Endothelial cell of umbilical vein (primary cell): ENCODE measurements around the gene MSRB2. TPM values are rescaled to one million over a fixed set of nuclear protein-coding genes. Genes with fewer than 3 reads are reported as not detected.

Experiments
- BruUV-seq: library from RNA; stranded (reverse); fragments of 400-500 nt; replicated peaks from 2 replicates; lab custom pipeline; 2021; lab: Mats Ljungman, UMichigan
- CTCF ChIA-PET: fragments of 300-600, 350-600 bp; sonication (Branson Sonifier 250); formaldehyde crosslinking; loops from one replicate; lab custom pipeline; 2021; ENCODE audit warnings: antibody characterized with exemption, inconsistent platforms; lab: Charles Lee
- POLR2A ChIA-PET: fragments of 300-600, 350-600 bp; sonication (Branson Sonifier 250); formaldehyde crosslinking; loops from one replicate; lab custom pipeline; 2021; ENCODE audit warnings: antibody characterized with exemption, inconsistent platforms; lab: Charles Lee
- DNase-seq: peaks from one replicate; pipeline ENCODE4 v3.0.0-alpha.2; 2011; ENCODE audit warnings: low read depth, low spot score
- FAIRE-seq: peaks from 2 replicates; lab custom pipeline; 2011; peaks lifted over from hg19 to GRCh38; lab: Jason Lieb, UNC
- H2AFZ ChIP-seq: 2 replicates; pipeline ENCODE4 v1.6.0; 2012; ENCODE audit warnings: low read depth, low read length, control low read depth, inconsistent platforms
- H3K27ac ChIP-seq: 2 replicates; pipeline ENCODE4 v1.5.1; 2011; ENCODE audit warnings: low read depth, mild to moderate bottlenecking, control low read depth, low read length, moderate library complexity; ENCODE audit not compliant: insufficient read depth
- H3K27me3 ChIP-seq, 2 experiments: 2 replicates each; pipeline versions ENCODE4 v1.6.0 to v1.6.1; 2011; ENCODE audit warnings: low read length in 2 of 2, mixed read lengths in 1 of 2; ENCODE audit not compliant: control insufficient read depth in 2 of 2, insufficient read depth in 2 of 2
- H3K36me3 ChIP-seq, 2 experiments: 2 replicates in 1 of 2; 3 replicates in 1 of 2; pipeline ENCODE4 v1.5.1; 2011; ENCODE audit warnings: low read length in 2 of 2, mild to moderate bottlenecking in 1 of 2, moderate library complexity in 1 of 2; ENCODE audit not compliant: control insufficient read depth in 2 of 2, insufficient read depth in 2 of 2; ENCODE audit errors: extremely low read depth in 1 of 2
- H3K4me1 ChIP-seq: 3 replicates; pipeline ENCODE4 v1.5.1; 2011; ENCODE audit warnings: mild to moderate bottlenecking, low read length; ENCODE audit not compliant: control insufficient read depth, insufficient read depth; ENCODE audit errors: extremely low read depth
- H3K4me2 ChIP-seq: 2 replicates; pipeline ENCODE4 v1.6.1; 2011; ENCODE audit warnings: low read length, control low read depth, mixed read lengths; ENCODE audit not compliant: insufficient read depth
- H3K4me3 ChIP-seq, 3 experiments: fragments of 200-600 bp in 1 of 3; sonication (generic), shearing (Covaris generic) in 1 of 3; replicated peaks in 1 of 3; 2 replicates each; pipeline ENCODE4 v1.5.1; 2011 to 2016; ENCODE audit warnings: control low read depth in 3 of 3, low read length in 3 of 3, mild to moderate bottlenecking in 2 of 3, inconsistent platforms in 1 of 3, low read depth in 1 of 3, moderate library complexity in 1 of 3; ENCODE audit not compliant: insufficient read depth in 1 of 3
- H3K79me2 ChIP-seq: 2 replicates; pipeline ENCODE4 v1.6.0; 2012; ENCODE audit warnings: low read length, inconsistent platforms; ENCODE audit not compliant: control insufficient read depth, insufficient read depth
- H3K9ac ChIP-seq: replicated peaks from 2 replicates; pipeline ENCODE3; 2011; ENCODE audit warnings: low read length, control low read depth; ENCODE audit not compliant: insufficient read depth; ENCODE audit errors: extremely low read depth
- H3K9me1 ChIP-seq: replicated peaks from 3 replicates; pipeline ENCODE4 v1.6.0; 2011; ENCODE audit warnings: mild to moderate bottlenecking, low read length; ENCODE audit not compliant: control insufficient read depth, insufficient read depth; ENCODE audit errors: extremely low read depth
- H3K9me3 ChIP-seq: replicated peaks from 2 replicates; pipeline ENCODE4 v1.5.1; 2012; ENCODE audit warnings: low read length, inconsistent platforms; ENCODE audit not compliant: control insufficient read depth, insufficient read depth
- H4K20me1 ChIP-seq: replicated peaks from 2 replicates; pipeline ENCODE3; 2011; ENCODE audit warnings: mild to moderate bottlenecking, low read length; ENCODE audit not compliant: control insufficient read depth, insufficient read depth; ENCODE audit errors: extremely low read depth
- CTCF ChIP-seq, 2 donors: IDR thresholded peaks; 1 replicate in 1 of 2; 2 replicates in 1 of 2; pipeline ENCODE4 v1.5.1; 2011; ENCODE audit warnings: low read length in 2 of 2, mild to moderate bottlenecking in 2 of 2, moderate library complexity in 2 of 2, control low read depth in 1 of 2, inconsistent platforms in 1 of 2, low read depth in 1 of 2; ENCODE audit not compliant: insufficient read depth in 1 of 2; ENCODE audit errors: extremely low read depth in 1 of 2
- GATA2 ChIP-seq: IDR thresholded peaks from 2 replicates; pipeline ENCODE4 v1.7.0; 2011; ENCODE audit warnings: low read depth, mild to moderate bottlenecking, moderate library complexity, mixed read lengths, low read length; ENCODE audit not compliant: insufficient read length, insufficient read depth
- JUN ChIP-seq: IDR thresholded peaks from 2 replicates; pipeline ENCODE4 v1.6.1; 2011; ENCODE audit warnings: borderline replicate concordance, low read depth; ENCODE audit not compliant: insufficient read length, insufficient read depth
- MYC ChIP-seq: IDR thresholded peaks from one replicate; pipeline ENCODE4 v1.6.1; 2011; ENCODE audit warnings: mild to moderate bottlenecking, low read depth, low read length
- POLR2AphosphoS5 ChIP-seq: IDR thresholded peaks from 2 replicates; pipeline ENCODE4 v1.6.1; 2012; ENCODE audit warnings: low read depth, mild to moderate bottlenecking, control low read depth, low read length, moderate library complexity; ENCODE audit not compliant: insufficient read depth
- dilution Hi-C: fragments of 300-500 bp; cut with MboI; formaldehyde crosslinking; loops from one replicate; pipeline ENCODE4 v1.15.0; 2019; ENCODE audit warnings: low sequenced_read_pairs; ENCODE audit not compliant: extremely low pct_ligation_motif_present
- intact Hi-C: fragments of 100-400 bp; cut with micrococcal nuclease; formaldehyde crosslinking; loops from one replicate; pipeline ENCODE4 v1.10.0; 2022
- polyA plus RNA-seq, 4 experiments: library from polyadenylated mRNA; depleted of rRNA in 3 of 4; stranded (reverse) in 3 of 4; unstranded in 1 of 4; fragments of >200 nt; gene quantifications; 2 replicates each; pipeline versions ENCODE4 v1.2.1 to v1.2.3, GENCODE V29; 2011 to 2012; ENCODE audit warnings: missing spikeins in 1 of 4
- total RNA-seq: library from RNA; stranded (reverse); gene quantifications from 2 replicates; pipeline ENCODE4 v1.2.3, GENCODE V29; 2021
- TF ChIP-seq, protein P1 (sequence below): IDR thresholded peaks from 2 replicates; pipeline ENCODE4 v1.6.1; 2011; ENCODE audit not compliant: insufficient read depth, insufficient read length

Gene MSRB2
- total and polyA plus RNA-seq, 2 donors (not counting 3 experiments of a cell fraction or from before 2014, with no cell fraction given): 16.2 to 20.6 TPM

DNA sequence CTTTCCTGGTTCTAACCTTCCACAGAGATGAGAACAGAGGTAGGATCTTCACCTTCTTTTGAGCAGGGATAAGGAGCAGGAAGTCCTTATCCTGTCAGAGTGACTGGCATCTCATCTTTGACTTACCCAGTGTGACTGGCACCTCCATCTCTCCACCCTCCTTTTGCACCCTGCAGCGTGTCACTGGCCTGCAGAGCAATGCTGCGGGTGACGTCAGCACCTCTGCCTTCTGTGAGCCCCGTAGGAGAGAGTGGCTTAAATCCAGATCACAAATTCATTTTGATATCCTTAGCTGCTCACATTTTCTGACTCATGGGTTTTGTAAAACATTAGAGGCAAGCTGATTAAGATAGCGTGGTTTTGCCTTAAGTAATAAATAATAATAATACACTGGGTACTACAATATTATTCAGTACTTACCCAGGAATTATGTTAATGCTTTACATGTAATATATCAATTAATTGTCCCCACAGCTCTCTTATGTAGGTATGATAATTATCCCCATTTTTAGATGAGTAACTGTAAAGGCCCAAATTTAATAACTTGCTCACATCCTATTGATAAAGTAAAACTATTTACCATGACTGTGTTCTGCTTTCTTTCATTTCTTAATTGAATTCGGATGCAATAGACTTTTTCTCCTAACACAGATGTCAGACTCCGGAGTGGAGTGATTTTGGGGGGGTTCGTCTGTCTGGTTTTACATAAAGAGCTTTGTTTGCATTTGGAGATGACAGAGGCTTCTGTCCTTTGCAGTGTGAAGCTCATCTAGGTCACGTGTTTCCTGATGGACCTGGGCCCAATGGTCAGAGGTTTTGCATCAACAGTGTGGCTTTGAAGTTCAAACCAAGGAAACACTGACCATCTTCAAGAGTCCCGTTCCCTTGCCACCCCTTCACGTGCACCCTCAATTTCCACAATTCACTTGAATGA lies 24.9 kb downstream of the MSRB2 start:
- Histone ChIP-seq H2AFZ (no peak overlapping the region), H3K4me2 (no peak overlapping the region), H3K79me2 (no peaks in the 10 kb centered on the region), H3K9me1 (no peaks in the 10 kb centered on the region), H3K27me3 (no peaks in the 10 kb centered on the region), H3K4me3 (no peak overlapping the region), H4K20me1 (no peaks in the 10 kb centered on the region), H3K36me3 (peaks cover 2 to 8% of the 10 kb centered on the region in 2 experiments), H3K9ac (no peak overlapping the region), H3K9me3 (no peaks in the 10 kb centered on the region), H3K4me1 (no peaks in the 10 kb centered on the region), H3K27ac (no peak overlapping the region)
- FAIRE-seq (no peak), DNase-seq (no peak)
- no TSS peak for BruUV-seq
- ChIA-PET POLR2A (no interaction called here), CTCF (no interaction called here)
- no peak for TF ChIP-seq GATA2
- TF ChIP-seq JUN: no peak
- TF ChIP-seq, protein P1, sequence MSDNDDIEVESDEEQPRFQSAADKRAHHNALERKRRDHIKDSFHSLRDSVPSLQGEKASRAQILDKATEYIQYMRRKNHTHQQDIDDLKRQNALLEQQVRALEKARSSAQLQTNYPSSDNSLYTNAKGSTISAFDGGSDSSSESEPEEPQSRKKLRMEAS: no peak
- TF ChIP-seq CTCF (IDR thresholded peaks at IDR 0.05; ENCODE audit: extremely low read depth in 1 of 2, insufficient read depth in 1 of 2, low read depth in 1 of 2, low read length in 2 of 2): no peak
- no peak for TF ChIP-seq POLR2AphosphoS5
- TF ChIP-seq MYC: no peak
- dilution Hi-C loops: no loop called here
- intact Hi-C loops: no loop called here
